GM12873 (cell line): ENCODE data around the gene EVI5.

Experiments
- TF ChIP-seq, protein P1 (sequence below): IDR thresholded peaks from 2 replicates; pipeline ENCODE4 v1.5.1; 2012; ENCODE audit warnings: low read depth, mild to moderate bottlenecking, moderate library complexity, low read length, control low read depth; ENCODE audit not compliant: insufficient read depth; ENCODE audit errors: missing control alignments

Gene EVI5

DNA sequence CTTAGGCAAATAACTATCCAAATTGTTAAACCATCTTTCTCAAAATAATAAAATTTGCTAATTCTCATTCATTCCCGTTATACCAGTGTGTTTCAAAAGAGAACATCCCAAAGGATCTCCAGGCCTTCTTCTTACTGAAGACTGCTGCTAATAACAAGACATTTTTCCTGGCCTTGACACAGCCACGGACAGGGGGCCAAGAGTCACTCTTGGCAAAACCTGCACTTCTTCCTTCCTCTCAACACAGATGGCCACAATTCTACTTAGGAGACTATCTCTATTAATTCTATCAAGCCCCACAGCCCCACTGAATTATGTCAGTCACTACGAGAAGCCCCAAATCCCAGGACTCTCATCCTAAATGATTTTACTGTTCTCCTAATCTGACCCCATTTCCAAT is 86.0 kb downstream of the EVI5 start:
- TF ChIP-seq, protein P1, sequence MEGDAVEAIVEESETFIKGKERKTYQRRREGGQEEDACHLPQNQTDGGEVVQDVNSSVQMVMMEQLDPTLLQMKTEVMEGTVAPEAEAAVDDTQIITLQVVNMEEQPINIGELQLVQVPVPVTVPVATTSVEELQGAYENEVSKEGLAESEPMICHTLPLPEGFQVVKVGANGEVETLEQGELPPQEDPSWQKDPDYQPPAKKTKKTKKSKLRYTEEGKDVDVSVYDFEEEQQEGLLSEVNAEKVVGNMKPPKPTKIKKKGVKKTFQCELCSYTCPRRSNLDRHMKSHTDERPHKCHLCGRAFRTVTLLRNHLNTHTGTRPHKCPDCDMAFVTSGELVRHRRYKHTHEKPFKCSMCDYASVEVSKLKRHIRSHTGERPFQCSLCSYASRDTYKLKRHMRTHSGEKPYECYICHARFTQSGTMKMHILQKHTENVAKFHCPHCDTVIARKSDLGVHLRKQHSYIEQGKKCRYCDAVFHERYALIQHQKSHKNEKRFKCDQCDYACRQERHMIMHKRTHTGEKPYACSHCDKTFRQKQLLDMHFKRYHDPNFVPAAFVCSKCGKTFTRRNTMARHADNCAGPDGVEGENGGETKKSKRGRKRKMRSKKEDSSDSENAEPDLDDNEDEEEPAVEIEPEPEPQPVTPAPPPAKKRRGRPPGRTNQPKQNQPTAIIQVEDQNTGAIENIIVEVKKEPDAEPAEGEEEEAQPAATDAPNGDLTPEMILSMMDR, result no peak

GRCh38 chr1:92695104-92695503 is 89.8 kb downstream of the EVI5 start:
- TF ChIP-seq, protein P1, result no peak

- TF ChIP-seq, protein P1, result no peak
Observed at GRCh38 chr1:92691925-92692324, 93.0 kb downstream of the EVI5 start.

- TF ChIP-seq, protein P1, result no peak
Observed at GRCh38 chr1:92690212-92690906, 94.5 kb downstream of the EVI5 start.

DNA sequence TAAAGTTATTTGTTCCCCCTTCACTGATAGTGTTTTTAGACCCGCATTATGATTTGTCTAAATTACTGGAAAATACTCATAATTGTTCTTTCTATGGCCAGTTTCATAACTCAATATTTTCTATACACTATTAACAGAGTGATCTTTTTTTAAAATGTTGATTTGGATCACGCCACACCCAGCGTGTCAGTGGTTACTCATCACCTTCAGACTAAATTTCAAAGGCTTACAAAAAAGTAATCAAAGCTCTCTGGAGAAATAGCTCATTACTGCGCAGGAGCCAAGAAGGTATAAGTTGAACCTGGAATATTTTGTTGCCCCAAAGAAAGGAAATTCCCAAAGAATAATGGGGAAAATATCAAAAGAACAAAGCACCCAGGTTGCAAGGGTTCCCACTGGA is 104.9 kb downstream of the EVI5 start:
- TF ChIP-seq, protein P1, result no peak

- TF ChIP-seq, protein P1, result no peak
Observed at GRCh38 chr1:92663775-92664174, 121.1 kb downstream of the EVI5 start.

GRCh38 chr1:92662048-92662447 is 122.9 kb downstream of the EVI5 start:
- TF ChIP-seq, protein P1, result no peak
